Calu3 (cell line): Measurements from ENCODE around the gene ACTC1. TPM values are rescaled to one million over a fixed set of nuclear protein-coding genes. Genes with fewer than 3 reads are reported as not detected.

ENCODE experiments used
- BruUV-seq: library from RNA; stranded (reverse); fragments of 400-500 nt; replicated peaks from 2 replicates; lab custom pipeline; 2021; lab: Mats Ljungman, UMichigan
- CTCF ChIA-PET: fragments of 300-600 bp; sonication (Branson Sonifier 250); formaldehyde crosslinking; loops from one replicate; lab custom pipeline; 2022; ENCODE audit warnings: antibody characterized with exemption; lab: Charles Lee
- DNase-seq: peaks from one replicate; pipeline ENCODE4 v3.0.0; 2022
- H3K27ac Mint-ChIP-seq: one replicate; pipeline ENCODE4 v1.8.0; 2022; ENCODE audit warnings: mixed read lengths; ENCODE audit not compliant: unreplicated experiment
- H3K27me3 Mint-ChIP-seq: one replicate; pipeline ENCODE4 v1.8.0; 2022; ENCODE audit warnings: mixed read lengths; ENCODE audit not compliant: unreplicated experiment
- H3K36me3 Mint-ChIP-seq: one replicate; pipeline ENCODE4 v1.8.0; 2022; ENCODE audit warnings: mild to moderate bottlenecking, moderate library complexity, mixed read lengths; ENCODE audit not compliant: insufficient read depth, unreplicated experiment
- H3K4me1 Mint-ChIP-seq: one replicate; pipeline ENCODE4 v1.8.0; 2022; ENCODE audit warnings: mild to moderate bottlenecking, low read depth, mixed read lengths; ENCODE audit not compliant: unreplicated experiment
- H3K4me3 Mint-ChIP-seq: one replicate; pipeline ENCODE4 v1.8.0; 2022; ENCODE audit warnings: mild to moderate bottlenecking, low read depth, moderate library complexity, mixed read lengths; ENCODE audit not compliant: unreplicated experiment
- H3K9me3 Mint-ChIP-seq: one replicate; pipeline ENCODE4 v1.8.0; 2022; ENCODE audit warnings: low read depth, mixed read lengths; ENCODE audit not compliant: unreplicated experiment
- CTCF ChIP-seq: fragments of 200-600 bp; IDR thresholded peaks from one replicate; pipeline ENCODE4 v1.8.0; 2022; ENCODE audit warnings: antibody characterized with exemption; ENCODE audit not compliant: unreplicated experiment
- intact Hi-C: fragments of 100-400 bp; cut with micrococcal nuclease; formaldehyde crosslinking; loops from one replicate; pipeline ENCODE4 v1.10.0; 2022; ENCODE audit not compliant: unreplicated experiment
- total RNA-seq: library from RNA; stranded (reverse); gene quantifications from 2 replicates; pipeline ENCODE4 v1.2.3, GENCODE V29; 2022

The ACTC1 gene
- total RNA-seq, 1 experiment from 2014 or later, result not detected

GRCh38 chr15:34796847-34797435, 1.6 kb upstream of the ACTC1 start:
- H3K27me3 Mint-ChIP-seq, result peaks cover 47% of the 10 kb centered on the region
- H3K9me3 Mint-ChIP-seq, result no peaks in the 10 kb centered on the region
- H3K4me3 Mint-ChIP-seq, result no peak overlapping the region
- no peak for DNase-seq
- H3K27ac Mint-ChIP-seq, result no peak overlapping the region
- TF ChIP-seq CTCF, result no peak
- no peaks in the 10 kb centered on the region for H3K36me3 Mint-ChIP-seq
- CTCF ChIA-PET, result no interaction called here
- no TSS peak for BruUV-seq
- intact Hi-C loops, result no loop called here
- H3K4me1 Mint-ChIP-seq, result no peaks in the 10 kb centered on the region

- no peak for TF ChIP-seq CTCF
- no peak overlapping the region for H3K27ac Mint-ChIP-seq
- no peaks in the 10 kb centered on the region for H3K4me1 Mint-ChIP-seq
- intact Hi-C loops, result no loop called here
- CTCF ChIA-PET, result no interaction called here
- H3K9me3 Mint-ChIP-seq, result no peaks in the 10 kb centered on the region
- H3K27me3 Mint-ChIP-seq, result peaks cover 68% of the 10 kb centered on the region
- no peak for DNase-seq
- H3K36me3 Mint-ChIP-seq, result no peaks in the 10 kb centered on the region
- BruUV-seq, result no TSS peak
- H3K4me3 Mint-ChIP-seq, result no peak overlapping the region
Observed at GRCh38 chr15:34794590-34795206, 651 bp downstream of the ACTC1 start.

- Mint-ChIP-seq H3K4me3 (no peak overlapping the region), H3K27me3 (peaks cover 76% of the 10 kb centered on the region), H3K9me3 (no peaks in the 10 kb centered on the region), H3K4me1 (no peaks in the 10 kb centered on the region), H3K36me3 (no peaks in the 10 kb centered on the region), H3K27ac (no peak overlapping the region)
- TF ChIP-seq CTCF, result no peak
- DNase-seq, result no peak
- no TSS peak for BruUV-seq
- CTCF ChIA-PET, result no interaction called here
- intact Hi-C loops, result no loop called here
Observed at GRCh38 chr15:34793901-34794300, 1.4 kb downstream of the ACTC1 start.

- intact Hi-C loops, result no loop called here
- CTCF ChIA-PET, result no interaction called here
- Mint-ChIP-seq H3K4me1 (no peaks in the 10 kb centered on the region), H3K9me3 (no peaks in the 10 kb centered on the region), H3K4me3 (no peak overlapping the region), H3K27ac (no peak overlapping the region), H3K27me3 (peaks cover 79% of the 10 kb centered on the region), H3K36me3 (no peaks in the 10 kb centered on the region)
- no TSS peak for BruUV-seq
- no peak for TF ChIP-seq CTCF
- DNase-seq, result no peak
Observed at GRCh38 chr15:34793071-34793470, 2.3 kb downstream of the ACTC1 start.
